Measurements from ENCODE around the gene ATAD1. TPM values are rescaled to one million over a fixed set of nuclear protein-coding genes. Genes with fewer than 3 reads are reported as not detected.

Gene ATAD1
- total RNA-seq, 2 experiments from 2014 or later: 34.2 to 46.8 TPM

DNA sequence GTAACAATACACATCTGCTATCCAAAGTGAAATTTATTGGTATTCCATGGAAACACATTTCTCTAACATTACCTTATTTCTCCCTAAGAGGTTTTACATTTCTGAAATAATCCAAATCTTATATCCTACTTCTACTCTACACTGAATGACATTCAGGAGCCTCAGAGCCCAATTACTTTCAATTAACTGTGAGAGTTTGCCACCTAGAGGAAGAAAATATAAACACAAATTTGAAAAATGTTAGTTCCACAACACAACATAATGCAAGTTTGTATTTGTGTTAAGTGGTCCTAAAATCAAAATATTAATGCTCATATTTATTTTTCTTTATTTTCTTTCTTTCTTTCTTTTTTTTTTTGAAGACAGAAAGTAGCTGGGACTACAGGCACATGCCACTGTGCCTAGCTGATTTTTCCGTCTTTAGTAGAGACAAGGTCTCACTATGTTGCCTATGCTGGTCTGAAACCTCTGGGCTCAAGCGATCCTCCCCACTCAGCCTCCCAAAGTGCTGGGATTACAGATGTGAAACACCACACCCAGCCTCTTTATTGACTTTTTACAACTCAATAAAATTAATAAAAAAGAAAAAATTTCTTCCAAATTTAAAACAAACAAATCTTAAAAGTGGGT lies 46.0 kb downstream of the ATAD1 start:
- Mint-ChIP-seq H3K27me3 (no peaks in the 10 kb centered on the region), H3K9me3 (ENCODE audit: low read depth) (no peaks in the 10 kb centered on the region), H3K4me3 (no peak overlapping the region), H3K36me3 (ENCODE audit: low read depth) (peaks cover 33% of the 10 kb centered on the region), H3K27ac (no peak overlapping the region), H3K4me1 (peaks cover 9% of the 10 kb centered on the region)
- ChIA-PET CTCF (interaction anchor here (0.7 to 2.8 kb wide), 6 partner anchors 12 to 115 kb away, joined by 3 to 13 read pairs (median 4); no protein-coding TSS in a partner anchor), POLR2A (interaction anchor here (0.9 kb wide), 1 partner anchor 210 kb away, joined by 8 read pairs; no protein-coding TSS in a partner anchor)
- intact Hi-C loops (cut with DNase I, micrococcal nuclease): loop anchor here (1.0 to 2.0 kb wide), 3 partner anchors 116 to 239 kb away; no protein-coding TSS in a partner anchor
- ATAC-seq (peak; percentile 55), DNase-seq (no peak)

DNA sequence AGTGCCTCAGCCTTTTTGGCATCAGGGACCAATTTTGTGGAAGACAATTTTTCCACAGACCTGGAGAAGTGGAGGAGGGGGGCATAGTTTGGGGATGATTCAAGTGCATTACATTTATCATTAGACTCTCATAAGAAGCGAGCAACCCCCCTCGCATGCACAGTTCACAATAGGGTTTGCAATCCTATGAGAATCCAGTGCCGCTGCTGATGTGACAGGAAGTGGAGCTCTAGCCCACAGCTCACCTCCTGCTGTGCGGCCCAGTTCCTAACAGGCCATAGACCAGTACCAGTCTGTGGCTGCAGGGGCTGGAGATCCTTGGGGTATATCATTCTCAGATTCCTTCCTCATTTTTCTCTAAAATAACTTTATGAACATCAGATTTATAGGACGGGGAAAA lies 50.8 kb downstream of the ATAD1 start:
- no peaks in the 10 kb centered on the region for H3K9me3 Mint-ChIP-seq (ENCODE audit: low read depth)
- intact Hi-C loops (cut with DNase I, micrococcal nuclease): no loop called here
- ATAC-seq (no peak), DNase-seq (no peak)
- H3K4me1 Mint-ChIP-seq: peaks cover 11% of the 10 kb centered on the region
- H3K4me3 Mint-ChIP-seq: no peak overlapping the region
- no peak overlapping the region for H3K27ac Mint-ChIP-seq
- no peaks in the 10 kb centered on the region for H3K27me3 Mint-ChIP-seq
- H3K36me3 Mint-ChIP-seq (ENCODE audit: low read depth): peaks cover 38% of the 10 kb centered on the region
- ChIA-PET CTCF (interaction anchor here (0.7 to 1.5 kb wide), 2 partner anchors 49 to 51 kb away, joined by 3 to 4 read pairs; partner anchors contain the start of gene ATAD1), POLR2A (no interaction called here)

DNA sequence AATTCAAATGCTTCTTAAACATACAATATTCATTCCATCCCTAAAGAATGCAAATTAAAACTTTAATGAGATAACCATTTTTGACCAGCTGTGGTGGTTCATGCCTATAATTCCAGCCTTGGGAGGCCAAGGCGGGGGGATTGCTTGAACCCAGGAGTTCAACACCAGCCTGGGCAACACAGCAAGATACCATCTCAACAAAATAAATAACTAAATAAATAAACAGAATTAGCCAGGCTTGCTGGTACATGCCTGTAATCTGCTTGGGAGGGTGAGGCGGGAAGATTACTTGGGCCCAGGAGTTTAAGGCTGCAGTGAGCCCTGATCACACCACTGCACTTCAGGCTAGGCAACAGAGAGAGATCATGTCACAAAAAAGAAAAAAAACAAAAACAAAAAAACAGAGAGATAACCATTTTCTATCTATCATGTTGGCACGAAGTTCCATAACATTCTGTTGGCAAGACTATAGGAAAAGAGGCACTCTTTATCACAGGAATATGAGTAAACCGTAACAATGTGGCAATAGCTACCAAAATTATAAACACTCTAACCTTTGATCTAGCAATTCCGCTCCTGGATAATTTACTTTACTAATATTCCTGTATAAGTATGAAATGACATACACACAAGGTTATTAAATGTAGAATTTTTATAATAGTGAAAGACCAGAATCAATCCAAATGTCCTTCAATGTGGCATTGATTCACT lies 52.2 kb downstream of the ATAD1 start:
- H3K27ac Mint-ChIP-seq: no peak overlapping the region
- peaks cover 42% of the 10 kb centered on the region for H3K36me3 Mint-ChIP-seq (ENCODE audit: low read depth)
- DNase-seq: no peak
- no peak for ATAC-seq
- no peak overlapping the region for H3K4me3 Mint-ChIP-seq
- intact Hi-C loops (cut with DNase I, micrococcal nuclease): no loop called here
- H3K9me3 Mint-ChIP-seq (ENCODE audit: low read depth): no peaks in the 10 kb centered on the region
- H3K27me3 Mint-ChIP-seq: no peaks in the 10 kb centered on the region
- H3K4me1 Mint-ChIP-seq: peaks cover 25% of the 10 kb centered on the region
- ChIA-PET POLR2A (no interaction called here), CTCF (no interaction called here)

DNA sequence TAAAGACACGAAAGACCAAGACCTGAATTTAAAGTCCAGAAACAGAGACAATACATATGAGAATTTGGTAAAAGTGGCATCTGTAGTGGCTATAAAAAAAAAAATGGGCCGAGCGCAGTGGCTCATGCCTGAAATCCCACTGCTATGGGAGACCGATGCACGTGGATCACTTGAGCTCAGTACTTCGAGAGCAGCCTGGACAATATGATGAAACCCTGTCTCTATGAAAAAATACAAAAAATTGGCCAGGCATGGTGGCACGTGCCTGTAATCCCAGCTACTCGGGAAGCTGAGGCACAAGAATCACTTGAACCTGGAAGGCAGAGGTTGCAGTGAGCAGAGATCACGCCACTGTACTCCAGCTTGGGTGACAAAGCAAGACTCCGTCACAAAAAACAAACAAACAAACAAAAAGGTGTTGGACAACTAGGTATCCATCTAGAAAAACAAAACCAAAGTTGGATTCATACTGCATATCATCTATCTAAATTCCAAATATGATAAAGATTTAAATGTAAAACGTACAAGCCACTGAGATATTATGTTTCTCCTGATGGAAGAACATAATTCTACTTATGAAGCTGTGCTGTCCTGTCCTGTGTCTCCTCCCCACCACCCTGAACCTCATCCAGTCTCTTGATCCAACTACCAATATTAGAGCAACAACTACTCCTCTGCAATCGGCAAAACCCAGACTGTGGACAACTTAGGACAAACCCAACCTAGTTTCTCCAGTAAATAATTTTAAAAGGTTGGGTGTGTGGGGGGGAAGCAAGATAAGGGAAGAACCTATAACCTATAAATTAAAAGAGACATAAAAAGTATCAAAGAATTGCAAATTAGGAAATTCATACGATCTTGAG lies 53.7 kb downstream of the ATAD1 start:
- no peaks in the 10 kb centered on the region for H3K27me3 Mint-ChIP-seq
- H3K9me3 Mint-ChIP-seq (ENCODE audit: low read depth): no peaks in the 10 kb centered on the region
- peaks cover 38% of the 10 kb centered on the region for H3K4me1 Mint-ChIP-seq
- peaks cover 38% of the 10 kb centered on the region for H3K36me3 Mint-ChIP-seq (ENCODE audit: low read depth)
- DNase-seq (no peak), ATAC-seq (no peak)
- POLR2A ChIA-PET: no interaction called here
- CTCF ChIA-PET: no interaction called here
- no peak overlapping the region for H3K4me3 Mint-ChIP-seq
- intact Hi-C loops (cut with DNase I, micrococcal nuclease): loop anchor here in 1 of 2 experiments (5.0 kb wide), 3 partner anchors 328 to 1028 kb away; no protein-coding TSS in a partner anchor
- H3K27ac Mint-ChIP-seq: no peak overlapping the region

DNA sequence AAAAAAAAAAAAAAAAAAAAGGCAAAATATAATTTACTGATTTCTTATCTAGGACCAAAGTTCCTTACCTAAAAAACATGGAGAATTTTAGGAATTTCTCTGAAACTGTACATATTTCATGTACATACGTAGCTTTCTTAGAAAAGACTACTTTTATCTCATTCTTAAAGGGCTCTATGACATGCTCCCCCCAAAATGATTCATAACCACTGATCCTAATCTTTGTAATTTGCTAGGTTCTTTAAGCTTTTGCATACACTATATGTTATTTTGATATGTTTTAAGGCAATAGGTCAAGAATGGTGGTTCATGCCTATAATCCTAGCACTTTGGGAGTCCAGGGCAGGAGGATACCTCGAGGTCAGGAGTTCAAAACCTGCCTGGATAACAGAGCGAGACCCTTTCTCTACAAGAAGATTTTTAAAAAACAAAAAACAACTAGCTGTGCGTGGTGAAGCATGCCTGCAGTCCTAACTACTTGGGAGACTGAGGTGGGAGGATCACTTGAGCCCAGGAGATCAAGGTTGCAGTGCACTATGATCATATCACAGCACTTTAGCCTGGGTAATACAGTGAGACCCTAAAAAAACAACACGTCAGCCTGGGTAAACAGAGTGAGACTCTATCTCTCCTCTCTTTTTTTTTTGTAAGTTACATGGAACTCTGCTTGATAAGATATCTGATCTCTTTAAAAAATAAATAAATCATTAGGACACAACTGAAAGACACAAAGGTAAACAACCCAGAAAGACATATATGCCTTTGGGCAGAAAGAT lies 54.8 kb downstream of the ATAD1 start:
- intact Hi-C loops (cut with DNase I, micrococcal nuclease): loop anchor here (2.0 to 5.0 kb wide), 4 partner anchors 54 to 1029 kb away; no protein-coding TSS in a partner anchor
- peaks cover 35% of the 10 kb centered on the region for H3K36me3 Mint-ChIP-seq (ENCODE audit: low read depth)
- H3K4me3 Mint-ChIP-seq: no peak overlapping the region
- H3K4me1 Mint-ChIP-seq: peaks cover 41% of the 10 kb centered on the region
- peak overlapping the region; percentile 55 for H3K27ac Mint-ChIP-seq
- H3K27me3 Mint-ChIP-seq: no peaks in the 10 kb centered on the region
- POLR2A ChIA-PET: no interaction called here
- no peak for DNase-seq
- CTCF ChIA-PET: interaction anchor here (0.7 kb wide), 1 partner anchor 8 kb away, joined by 4 read pairs; no protein-coding TSS in a partner anchor
- no peak for ATAC-seq
- no peaks in the 10 kb centered on the region for H3K9me3 Mint-ChIP-seq (ENCODE audit: low read depth)

DNA sequence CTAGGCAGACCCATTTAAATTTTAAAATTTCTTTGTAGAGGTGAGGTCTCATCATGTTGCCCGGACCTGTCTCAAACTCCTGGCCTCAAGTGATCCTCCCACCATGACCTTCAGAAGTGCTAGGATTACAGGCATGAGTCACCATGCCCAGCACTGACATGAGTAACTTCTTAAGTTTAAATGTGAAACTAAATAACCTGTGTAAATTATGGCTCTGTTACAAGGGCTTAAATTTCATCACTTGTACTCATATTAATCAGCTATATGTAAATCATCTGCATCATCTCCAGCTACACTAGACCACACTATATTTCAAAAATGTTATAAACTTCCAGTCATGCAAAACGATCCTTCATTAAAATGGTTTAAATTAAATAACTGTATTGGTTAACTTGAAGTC lies 56.1 kb downstream of the ATAD1 start:
- CTCF ChIA-PET: interaction anchor here (1.7 kb wide), 1 partner anchor 53 kb away, joined by 4 read pairs; no protein-coding TSS in a partner anchor
- Mint-ChIP-seq H3K9me3 (ENCODE audit: low read depth) (no peaks in the 10 kb centered on the region), H3K4me3 (no peak overlapping the region), H3K27me3 (no peaks in the 10 kb centered on the region), H3K27ac (peak overlapping the region; percentile 78), H3K4me1 (peaks cover 44% of the 10 kb centered on the region), H3K36me3 (ENCODE audit: low read depth) (peaks cover 31% of the 10 kb centered on the region)
- POLR2A ChIA-PET: no interaction called here
- intact Hi-C loops (cut with DNase I, micrococcal nuclease): loop anchor here (1.0 to 5.0 kb wide), 5 partner anchors 55 to 1030 kb away; partner anchors contain the start of gene ATAD1 (in 1 of the 2)
- DNase-seq (peak; percentile 78), ATAC-seq (peak; percentile 96)

DNA sequence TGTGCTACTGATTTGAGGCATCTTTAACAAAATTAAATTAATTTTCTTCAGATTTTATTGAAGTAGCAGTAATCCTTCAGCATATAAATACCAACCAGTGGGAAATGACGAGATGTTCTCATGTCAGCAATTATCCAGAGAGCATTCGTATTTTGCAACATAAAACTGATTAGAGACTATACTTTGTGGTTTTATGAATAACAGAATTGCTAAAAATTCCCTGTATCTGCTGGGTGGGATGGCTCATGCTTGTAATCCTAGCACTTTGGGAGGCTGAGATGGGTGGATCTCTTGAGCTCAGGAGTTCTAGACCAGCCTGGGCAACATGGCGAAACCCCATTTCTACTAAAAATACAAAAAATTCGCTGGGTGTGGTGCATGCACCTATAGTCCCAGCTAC lies 56.9 kb downstream of the ATAD1 start:
- ChIA-PET CTCF (interaction anchor here (0.9 to 2.7 kb wide), 5 partner anchors 10 to 57 kb away, joined by 3 to 9 read pairs (median 6); partner anchors contain the start of gene ATAD1), POLR2A (interaction anchor here (0.7 kb wide), 1 partner anchor 331 kb away, joined by 3 read pairs; no protein-coding TSS in a partner anchor)
- H3K9me3 Mint-ChIP-seq (ENCODE audit: low read depth): no peaks in the 10 kb centered on the region
- DNase-seq (no peak), ATAC-seq (no peak)
- no peaks in the 10 kb centered on the region for H3K27me3 Mint-ChIP-seq
- H3K4me1 Mint-ChIP-seq: peaks cover 44% of the 10 kb centered on the region
- H3K27ac Mint-ChIP-seq: peak overlapping the region; percentile 47
- peaks cover 34% of the 10 kb centered on the region for H3K36me3 Mint-ChIP-seq (ENCODE audit: low read depth)
- no peak overlapping the region for H3K4me3 Mint-ChIP-seq
- intact Hi-C loops (cut with DNase I, micrococcal nuclease): loop anchor here in 1 of 2 experiments (5.0 kb wide), 3 partner anchors 331 to 1031 kb away; no protein-coding TSS in a partner anchor

DNA sequence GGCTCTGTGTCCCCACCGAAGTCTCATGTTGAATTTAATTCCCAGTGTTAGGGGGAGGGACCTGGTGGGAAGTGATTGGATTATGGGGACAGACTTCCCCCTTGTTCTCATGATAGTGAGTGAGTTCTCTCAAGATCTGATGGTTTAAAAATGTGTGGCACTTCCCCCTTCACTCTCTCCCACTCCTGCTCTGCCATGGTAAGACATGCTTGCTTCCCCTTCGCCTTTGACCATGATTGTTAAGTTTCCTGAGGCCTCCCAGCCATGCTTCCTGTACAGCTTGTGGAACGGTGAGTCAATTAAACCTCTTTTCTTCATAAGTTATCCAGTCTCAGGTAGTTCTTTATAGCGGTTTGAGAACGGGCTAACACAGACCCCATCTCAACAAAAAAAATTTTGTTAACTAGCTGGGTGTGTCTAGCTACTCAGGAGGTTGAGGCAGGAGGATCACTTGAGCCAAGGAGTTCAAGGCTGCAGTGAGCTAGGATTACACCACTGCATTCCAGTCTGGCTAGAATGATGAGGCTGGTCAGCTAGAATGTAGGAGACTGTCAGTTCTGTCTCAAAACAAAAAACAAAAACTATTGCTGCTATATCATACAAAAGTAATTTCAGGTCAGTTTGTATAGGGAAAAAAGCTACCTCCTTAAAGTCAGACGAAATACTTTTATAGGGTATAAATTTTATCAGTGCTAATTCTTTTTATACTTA lies 57.7 kb downstream of the ATAD1 start:
- CTCF ChIA-PET: interaction anchor here (0.9 to 2.7 kb wide), 7 partner anchors 9 to 667 kb away, joined by 3 to 9 read pairs (median 4); no protein-coding TSS in a partner anchor
- Mint-ChIP-seq H3K36me3 (ENCODE audit: low read depth) (peaks cover 34% of the 10 kb centered on the region), H3K27ac (peak overlapping the region; percentile 58), H3K9me3 (ENCODE audit: low read depth) (no peaks in the 10 kb centered on the region), H3K27me3 (no peaks in the 10 kb centered on the region), H3K4me1 (peaks cover 44% of the 10 kb centered on the region), H3K4me3 (no peak overlapping the region)
- DNase-seq: no peak
- ATAC-seq: no peak
- POLR2A ChIA-PET: no interaction called here
- intact Hi-C loops (cut with DNase I, micrococcal nuclease): loop anchor here in 1 of 2 experiments (5.0 kb wide), 3 partner anchors 332 to 1032 kb away; no protein-coding TSS in a partner anchor

DNA sequence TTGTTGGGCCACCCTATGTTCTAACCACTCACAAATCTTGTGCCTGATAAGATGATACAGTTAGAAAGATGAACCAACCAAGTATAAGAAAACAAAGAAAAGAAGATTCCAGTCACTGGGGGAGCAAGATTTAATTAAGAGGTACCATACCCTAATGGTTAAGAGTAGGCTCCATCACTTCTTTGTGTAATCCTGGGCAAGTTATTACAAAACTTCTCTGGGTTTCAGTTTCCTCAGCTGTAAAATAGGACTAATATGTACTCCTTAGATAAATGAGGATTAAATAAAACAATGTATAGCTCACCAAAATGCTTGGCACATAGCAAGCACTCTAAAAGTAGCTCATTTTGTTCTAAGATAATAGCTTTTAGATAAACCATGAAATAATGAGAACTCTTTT lies 58.5 kb downstream of the ATAD1 start:
- peaks cover 48% of the 10 kb centered on the region for H3K4me1 Mint-ChIP-seq
- intact Hi-C loops (cut with DNase I, micrococcal nuclease): no loop called here
- ATAC-seq (no peak), DNase-seq (no peak)
- H3K9me3 Mint-ChIP-seq (ENCODE audit: low read depth): no peaks in the 10 kb centered on the region
- peaks cover 31% of the 10 kb centered on the region for H3K36me3 Mint-ChIP-seq (ENCODE audit: low read depth)
- H3K27ac Mint-ChIP-seq: peak overlapping the region; percentile 21
- ChIA-PET POLR2A (no interaction called here), CTCF (interaction anchor here (0.7 to 2.7 kb wide), 6 partner anchors 8 to 1141 kb away, joined by 3 to 9 read pairs (median 5); no protein-coding TSS in a partner anchor)
- H3K4me3 Mint-ChIP-seq: no peak overlapping the region
- no peaks in the 10 kb centered on the region for H3K27me3 Mint-ChIP-seq

DNA sequence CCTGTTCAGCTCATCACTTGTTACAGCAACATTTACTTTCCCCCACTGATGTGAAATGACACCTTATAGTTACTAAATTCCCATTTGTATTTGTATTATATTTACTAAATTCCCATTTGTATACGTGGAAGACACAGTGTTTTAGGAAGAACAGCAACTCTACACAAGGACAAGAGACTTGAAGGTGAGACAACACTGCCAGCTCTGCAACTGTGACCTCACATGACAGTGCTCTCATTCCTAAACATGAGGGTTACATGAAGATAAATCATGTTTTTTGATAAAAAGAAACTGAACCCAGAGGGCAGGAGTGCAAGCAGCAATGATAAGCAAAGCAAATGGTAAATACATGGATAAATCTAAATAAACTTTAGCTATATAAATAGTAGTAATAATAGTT lies 60.3 kb downstream of the ATAD1 start:
- ATAC-seq (no peak), DNase-seq (no peak)
- CTCF ChIA-PET: interaction anchor here (0.5 to 0.8 kb wide), 4 partner anchors 11 to 1174 kb away, joined by 3 to 4 read pairs (median 3); no protein-coding TSS in a partner anchor
- POLR2A ChIA-PET: no interaction called here
- Mint-ChIP-seq H3K4me3 (no peak overlapping the region), H3K27ac (no peak overlapping the region), H3K27me3 (no peaks in the 10 kb centered on the region), H3K36me3 (ENCODE audit: low read depth) (peaks cover 35% of the 10 kb centered on the region), H3K9me3 (ENCODE audit: low read depth) (no peaks in the 10 kb centered on the region), H3K4me1 (peaks cover 54% of the 10 kb centered on the region)
- intact Hi-C loops (cut with DNase I, micrococcal nuclease): no loop called here

All from activated CD4-positive, alpha-beta T cell treated with anti-CD3 and anti-CD28 coated beads for 36 hours (primary cell).